DMS53 treated with DMSO at 0.1 percent for 48 hours (cell line): ENCODE data around the gene DRC1.
A peak's percentile ranks its signal among the peaks of the same experiment; 100 is the strongest.
"Not testable (repeated sequence)": the region's sequence is repeated elsewhere in the genome, so short reads cannot be mapped to it uniquely, and the experiment has no call there.

Experiments used
- DNase-seq: peaks from one replicate; lab custom pipeline; 2025; ENCODE audit not compliant: unreplicated experiment; lab: John Stamatoyannopoulos, UW

DRC1 gene

DNA sequence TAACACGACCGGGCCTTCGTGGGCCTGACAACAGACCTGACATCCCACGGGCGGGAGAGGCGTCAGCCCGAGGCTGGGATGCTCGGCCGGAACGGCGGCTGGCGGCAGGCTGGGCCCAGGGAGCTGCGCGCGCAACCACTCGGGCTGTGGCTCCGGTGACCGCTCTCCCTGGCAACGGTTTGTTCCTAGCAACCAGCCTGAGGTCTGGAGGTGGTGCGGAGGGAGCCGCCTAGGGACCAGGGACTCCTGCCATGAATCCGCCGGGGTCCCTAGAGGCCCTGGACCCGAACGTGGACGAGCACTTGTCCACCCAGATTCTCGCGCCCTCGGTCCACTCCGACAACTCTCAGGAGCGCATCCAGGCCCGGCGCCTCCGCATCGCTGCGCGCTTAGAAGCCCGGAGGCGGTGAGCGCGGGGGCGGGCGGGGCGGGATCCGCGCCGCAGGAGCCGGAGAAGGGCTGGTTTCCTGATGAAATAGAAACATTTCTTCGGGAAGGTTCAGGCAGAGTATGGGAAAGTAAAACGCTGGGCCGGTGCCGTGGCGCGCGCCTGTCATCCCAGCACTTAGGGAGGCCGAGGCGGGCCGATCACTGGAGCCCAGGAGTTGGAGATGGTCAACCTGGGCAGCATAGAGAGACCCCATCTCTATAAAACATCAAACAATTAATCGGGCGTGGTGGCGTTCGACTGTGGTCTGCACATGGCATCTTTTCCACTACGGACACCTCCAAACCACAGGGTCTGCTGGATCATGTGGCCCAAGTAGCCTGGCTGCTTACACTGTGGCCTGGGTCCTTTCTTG, at the start of gene DRC1:
DRC1 (plus strand) TSS at position 182 of the 803 bp plus-strand sequence; CDS start at position 252, 70 bp downstream.
- DNase-seq: peak; percentile 22

DNA sequence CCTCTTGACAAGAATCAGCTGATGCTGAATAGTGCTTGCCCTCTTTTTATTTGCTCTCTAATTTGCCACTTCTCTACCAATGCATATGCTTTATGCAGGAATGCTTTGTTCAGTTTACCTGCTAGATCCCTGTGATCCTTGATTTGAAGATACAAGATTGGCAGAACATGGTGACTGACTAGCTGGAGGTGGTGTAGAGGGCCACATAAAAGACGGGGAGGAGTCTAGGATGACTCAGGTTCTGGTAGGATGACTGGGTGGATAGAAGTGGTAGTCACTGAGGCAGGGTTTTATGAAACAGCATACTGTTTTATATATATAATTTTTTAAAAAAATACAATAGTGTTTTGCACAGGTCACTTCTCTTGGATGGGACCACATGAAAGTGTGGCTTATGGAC, 48.8 kb upstream of the DRC1 start:
- no peak for DNase-seq

DNA sequence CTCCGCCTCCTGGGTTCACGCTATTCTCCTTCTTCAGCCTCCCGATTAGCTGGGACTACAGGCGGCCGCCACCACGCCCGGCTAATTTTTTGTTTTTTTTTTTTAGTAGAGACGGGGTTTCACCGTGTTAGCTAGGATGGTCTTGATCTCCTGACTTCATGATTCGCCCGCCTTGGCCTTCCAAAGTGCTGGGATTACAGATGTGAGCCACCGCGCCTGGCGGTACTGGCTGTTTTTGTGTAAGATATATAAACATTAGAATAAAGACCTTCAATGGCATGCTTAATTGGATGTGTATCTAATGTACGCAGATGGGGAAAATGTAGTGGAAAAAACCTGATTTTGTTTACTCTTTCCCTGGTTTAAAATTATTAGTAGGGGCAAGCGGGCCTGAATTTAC, 47.3 kb upstream of the DRC1 start:
- not testable (repeated sequence) for DNase-seq

DNA sequence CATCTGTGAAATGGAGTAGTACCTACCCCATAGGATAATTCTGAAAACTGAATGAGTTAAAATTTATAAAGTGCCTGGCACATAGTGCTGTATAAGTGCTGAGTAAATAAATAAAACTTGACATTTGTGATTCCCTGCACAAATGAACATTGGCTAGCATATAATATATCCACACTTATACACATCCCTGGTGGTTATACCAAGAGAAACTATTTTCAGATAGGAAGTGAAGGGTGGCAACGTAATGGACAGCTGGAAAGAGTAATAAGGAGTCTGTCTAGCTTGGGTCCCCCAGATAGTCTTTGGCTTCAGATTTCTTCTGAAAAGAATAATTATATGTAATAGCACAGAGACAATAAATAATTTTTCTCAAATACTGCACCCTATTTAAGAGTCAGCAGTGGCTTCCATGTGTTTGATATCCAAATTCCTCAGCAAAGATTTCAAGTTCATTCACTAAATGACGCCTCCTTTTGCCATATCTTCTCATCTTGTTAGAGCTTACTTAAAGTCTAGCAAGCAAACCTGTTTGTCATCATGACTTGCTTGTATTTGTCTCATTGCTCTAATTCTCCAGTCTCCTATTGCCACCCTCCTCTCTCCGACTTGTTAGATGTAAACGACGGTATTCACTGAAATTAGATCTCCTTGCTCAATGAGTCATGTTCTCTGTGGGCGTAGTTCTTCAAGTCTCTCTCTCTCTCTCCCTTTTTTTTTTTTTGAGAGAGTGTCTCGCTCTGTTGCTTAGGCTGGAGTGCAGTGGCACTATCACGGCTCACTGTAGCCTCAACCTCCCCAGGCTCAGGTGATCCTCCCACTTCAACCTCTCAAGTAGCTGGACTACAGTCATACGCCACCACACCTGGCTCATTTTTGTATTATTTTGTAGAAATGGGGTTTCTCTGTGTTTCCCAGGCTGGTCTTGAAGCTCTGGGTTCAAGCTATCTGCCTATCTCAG, 46.4 kb upstream of the DRC1 start:
- peak; percentile 64 for DNase-seq

DNA sequence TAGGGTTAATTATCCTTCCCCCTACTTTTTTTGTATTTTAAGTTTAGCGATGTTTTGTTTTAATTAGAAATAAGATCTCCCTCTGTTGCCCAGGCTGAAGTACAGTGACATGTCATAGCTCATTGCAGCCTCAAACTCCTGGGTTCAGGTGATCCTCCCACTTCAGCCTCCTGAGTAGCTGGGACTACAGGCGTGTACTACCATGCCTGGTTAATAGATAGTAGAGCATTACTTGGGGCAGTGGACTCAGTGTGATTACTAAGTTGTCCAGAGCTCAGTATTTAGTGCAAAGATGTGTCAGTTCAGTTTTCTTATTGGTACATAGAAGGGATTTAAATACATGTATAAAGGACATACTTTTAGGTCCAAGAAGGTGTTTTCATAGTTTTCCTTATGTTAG, 45.6 kb upstream of the DRC1 start:
- DNase-seq: no peak

DNA sequence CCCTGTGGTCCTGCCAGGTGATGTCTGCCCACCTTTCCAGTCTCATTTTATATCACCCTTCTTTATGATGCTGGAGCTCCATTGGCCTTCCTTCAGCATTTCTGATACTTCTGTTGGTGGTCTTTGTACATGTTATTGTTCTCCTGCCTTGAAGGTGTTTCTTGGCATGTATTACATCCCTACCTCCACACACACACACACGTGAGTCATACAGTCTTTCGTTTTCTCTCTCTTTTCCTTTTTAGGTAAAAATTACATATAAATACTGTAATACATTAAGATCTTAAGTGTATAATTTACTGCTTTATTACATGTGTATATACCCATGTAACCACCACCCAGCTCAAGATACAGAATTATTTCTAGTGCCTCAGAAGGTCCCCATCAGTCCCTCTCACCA, 44.9 kb upstream of the DRC1 start:
- DNase-seq: no peak

DNA sequence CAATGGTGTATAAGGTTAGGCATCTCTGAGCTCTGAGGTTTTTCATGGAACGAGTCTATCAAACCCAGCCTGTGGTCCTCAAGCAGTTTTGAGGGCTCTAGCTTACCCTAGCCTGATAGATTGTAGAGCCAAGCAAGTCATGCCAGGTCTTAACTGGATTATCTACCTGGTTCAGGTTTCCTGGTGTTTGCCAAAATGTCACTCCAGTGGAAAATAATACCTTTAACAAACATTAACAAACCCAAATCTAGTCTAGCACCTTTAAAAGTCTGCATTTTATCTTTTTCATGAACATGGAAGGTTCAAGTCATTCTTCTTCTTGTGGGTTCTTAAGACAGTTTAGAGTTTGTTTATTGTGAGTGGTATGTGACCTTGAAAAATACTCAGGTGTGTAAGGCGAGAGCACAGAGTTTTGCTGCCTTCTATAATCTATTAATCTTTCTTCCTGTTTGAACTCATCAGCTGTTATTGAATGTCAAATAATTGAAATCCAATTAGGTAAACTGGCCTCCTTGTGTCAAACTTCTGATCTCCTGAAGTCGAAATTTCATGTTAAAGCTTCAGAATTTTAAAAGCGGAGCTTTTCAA, 41.7 kb upstream of the DRC1 start:
- no peak for DNase-seq

DNA sequence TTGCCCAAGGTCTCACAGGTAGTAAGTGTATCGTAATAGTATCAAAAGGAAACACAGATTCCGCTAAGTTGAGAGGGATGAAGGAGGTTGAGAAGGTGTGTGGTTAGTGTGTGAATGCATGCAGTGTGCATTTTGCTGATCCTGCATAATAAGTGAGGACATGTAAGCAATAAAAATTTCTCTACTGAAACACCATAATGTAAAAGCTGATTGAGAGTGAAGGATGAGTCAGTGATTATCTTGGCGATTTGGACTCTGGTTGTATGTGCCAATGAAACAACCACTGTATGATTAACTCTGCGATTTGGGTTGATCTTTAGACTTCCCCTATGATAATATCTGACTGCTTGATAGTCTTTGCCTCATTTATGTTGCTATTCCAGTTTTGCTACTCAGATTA, 38.4 kb upstream of the DRC1 start:
- DNase-seq: no peak

DNA sequence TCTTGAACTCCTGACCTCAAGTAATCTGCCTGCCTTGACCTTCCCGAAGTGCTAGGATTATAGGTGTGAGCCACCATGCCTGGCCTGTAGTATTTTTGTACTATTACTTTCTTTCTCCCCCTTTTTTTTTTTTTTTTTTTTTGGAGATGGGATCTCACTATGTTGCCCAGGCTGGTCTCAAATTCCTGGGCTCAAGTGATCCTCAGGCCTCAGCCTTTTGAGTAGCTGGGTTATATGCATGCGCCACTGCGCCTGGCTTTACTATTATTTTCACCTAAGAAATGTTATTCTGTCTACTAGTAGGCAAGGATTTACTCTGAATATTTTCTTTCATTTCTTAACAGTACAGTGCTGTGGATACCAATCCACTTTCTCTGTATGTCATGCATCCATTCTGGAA, 37.8 kb upstream of the DRC1 start:
- DNase-seq: no peak

DNA sequence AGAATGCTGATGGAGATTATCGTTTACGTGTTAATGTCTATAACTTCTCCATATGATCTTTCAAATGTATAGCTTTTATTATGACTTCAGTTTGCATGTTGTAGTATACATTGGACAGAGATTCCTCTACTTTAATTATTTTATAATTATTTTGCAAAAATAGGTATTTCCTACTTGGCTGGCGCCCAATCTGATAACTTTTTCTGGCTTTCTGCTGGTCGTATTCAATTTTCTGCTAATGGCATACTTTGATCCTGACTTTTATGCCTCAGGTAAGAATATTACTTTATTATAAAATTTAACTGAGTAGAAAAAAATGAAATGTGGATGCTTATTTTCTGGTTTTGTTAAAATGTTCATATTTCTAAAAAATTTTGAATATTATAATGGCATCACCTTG, 37.1 kb upstream of the DRC1 start:
- no peak for DNase-seq

DNA sequence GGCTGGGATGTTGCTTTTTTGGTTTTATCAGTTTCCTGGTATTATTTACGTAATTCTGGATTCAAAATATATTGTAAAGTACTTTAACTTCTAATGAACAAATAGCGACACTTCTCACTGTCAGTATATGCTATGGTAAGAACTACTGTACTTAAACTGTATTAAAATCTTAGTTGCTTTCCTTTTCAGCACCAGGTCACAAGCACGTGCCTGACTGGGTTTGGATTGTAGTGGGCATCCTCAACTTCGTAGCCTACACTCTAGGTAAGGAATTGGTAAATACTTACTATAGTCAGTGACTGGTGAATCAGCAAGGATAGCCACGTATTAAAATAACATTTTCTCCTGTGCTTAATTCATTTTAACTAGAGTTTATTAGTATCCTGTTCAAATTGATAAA, 34.8 kb upstream of the DRC1 start:
- no peak for DNase-seq

DNA sequence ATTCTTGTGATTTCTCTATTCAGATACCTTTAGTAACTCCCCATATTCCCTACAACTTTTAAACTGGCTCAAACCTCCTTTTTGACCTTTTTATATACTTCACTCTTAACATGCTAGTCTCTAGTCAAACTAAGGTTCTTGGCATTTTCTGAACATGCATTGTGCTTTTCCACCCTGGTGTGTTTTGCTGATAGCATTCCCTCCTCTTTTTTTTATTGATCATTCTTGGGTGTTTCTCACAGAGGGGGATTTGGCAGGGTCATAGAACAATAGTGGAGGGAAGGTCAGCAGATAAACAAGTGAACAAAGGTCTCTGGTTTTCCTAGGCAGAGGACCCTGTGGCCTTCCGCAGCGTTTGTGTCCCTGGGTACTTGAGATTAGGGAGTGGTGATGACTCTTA, 32.1 kb upstream of the DRC1 start:
- DNase-seq: not testable (repeated sequence)

DNA sequence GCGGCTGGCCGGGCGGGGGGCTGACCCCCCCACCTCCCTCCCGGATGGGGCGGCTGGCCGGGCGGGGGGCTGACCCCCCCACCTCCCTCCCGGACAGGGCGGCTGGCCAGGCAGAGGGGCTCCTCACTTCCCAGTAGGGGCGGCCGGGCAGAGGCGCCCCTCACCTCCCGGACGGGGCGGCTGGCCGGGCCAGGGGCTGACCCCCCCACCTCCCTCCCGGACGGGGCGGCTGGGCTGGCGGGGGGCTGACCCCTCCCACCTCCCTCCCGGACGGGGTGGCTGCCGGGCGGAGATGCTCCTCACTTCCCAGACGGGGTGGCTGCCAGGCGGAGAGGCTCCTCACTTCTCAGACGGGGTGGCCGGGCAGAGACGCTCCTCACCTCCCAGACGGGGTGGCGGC, 30.8 kb upstream of the DRC1 start:
- not testable (repeated sequence) for DNase-seq

DNA sequence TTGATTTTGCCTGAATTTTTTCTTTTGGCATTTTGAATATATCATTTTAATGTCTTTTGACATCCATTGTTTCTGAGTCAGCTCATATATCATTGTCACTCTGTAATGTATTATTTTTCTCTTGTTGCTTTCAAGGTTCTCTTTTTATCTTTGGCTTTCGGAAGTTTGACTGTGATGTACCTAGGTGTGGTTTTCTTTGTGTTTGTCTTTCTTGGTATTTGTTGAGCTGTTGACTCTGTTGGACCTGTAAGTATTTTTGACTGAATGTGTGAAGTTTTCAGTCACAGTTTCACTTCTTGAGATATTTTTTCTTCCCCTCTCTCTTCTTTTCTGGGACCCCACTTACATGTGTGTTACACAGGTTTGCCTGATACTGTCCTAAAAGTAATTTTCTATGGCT, 24.9 kb upstream of the DRC1 start:
- no peak for DNase-seq

DNA sequence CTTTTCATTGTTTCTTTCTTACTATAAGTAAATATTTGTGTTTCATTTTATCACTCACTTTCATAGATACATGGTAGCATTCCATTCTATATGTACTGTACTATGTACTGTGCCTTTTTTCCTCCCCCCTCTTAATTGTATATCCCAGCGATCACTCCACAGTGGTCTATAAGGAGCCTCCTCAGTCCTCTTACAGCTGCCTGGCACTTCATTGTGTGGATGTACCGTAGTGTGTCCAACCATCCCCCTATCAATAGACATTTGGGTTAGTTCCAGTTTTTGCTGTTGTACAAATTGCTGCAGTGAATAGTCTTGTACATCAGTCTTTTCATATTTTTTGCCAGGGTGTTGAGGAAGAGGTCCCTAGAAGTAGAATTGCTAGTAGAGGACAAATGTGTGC, 21.4 kb upstream of the DRC1 start:
- no peak for DNase-seq

DNA sequence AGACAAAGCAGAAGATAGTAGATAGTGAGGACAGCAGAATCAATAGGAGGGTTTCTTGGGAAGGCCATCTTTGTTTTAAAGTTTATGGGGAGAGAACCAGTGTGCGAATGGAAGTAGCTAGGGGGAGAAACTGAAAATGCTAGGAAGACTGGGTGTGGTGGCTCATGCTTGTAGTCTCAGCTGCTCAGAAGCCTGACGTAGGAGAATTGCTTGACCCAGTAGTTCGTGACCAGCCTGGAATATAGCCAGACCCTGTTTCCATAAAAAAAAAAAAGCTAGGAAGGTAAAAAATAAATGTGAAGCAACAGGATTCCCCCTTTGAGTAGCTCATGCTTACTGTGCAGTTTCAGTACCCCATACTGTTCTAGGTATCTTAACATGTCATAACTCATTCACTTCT, 19.2 kb upstream of the DRC1 start:
- DNase-seq: no peak

DNA sequence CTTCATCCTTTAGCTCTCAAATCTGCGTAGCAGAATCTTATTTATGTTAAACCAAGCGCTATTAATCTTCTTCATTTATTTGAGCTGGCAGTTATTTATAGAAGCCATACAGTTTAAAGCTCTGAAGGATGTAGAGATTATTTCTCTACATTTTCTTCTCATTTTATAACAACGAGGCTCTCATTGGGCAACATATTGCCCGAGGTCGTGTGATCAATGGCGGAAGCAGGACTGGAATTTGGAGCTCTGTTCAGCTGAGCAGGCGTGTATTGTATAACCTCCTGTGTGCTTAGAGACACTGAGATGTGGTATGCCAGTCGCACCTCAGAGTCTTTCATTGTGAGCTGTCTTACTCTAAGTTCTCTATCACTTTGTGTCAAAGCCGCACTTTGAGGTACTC, 17.5 kb upstream of the DRC1 start:
- DNase-seq: no peak

DNA sequence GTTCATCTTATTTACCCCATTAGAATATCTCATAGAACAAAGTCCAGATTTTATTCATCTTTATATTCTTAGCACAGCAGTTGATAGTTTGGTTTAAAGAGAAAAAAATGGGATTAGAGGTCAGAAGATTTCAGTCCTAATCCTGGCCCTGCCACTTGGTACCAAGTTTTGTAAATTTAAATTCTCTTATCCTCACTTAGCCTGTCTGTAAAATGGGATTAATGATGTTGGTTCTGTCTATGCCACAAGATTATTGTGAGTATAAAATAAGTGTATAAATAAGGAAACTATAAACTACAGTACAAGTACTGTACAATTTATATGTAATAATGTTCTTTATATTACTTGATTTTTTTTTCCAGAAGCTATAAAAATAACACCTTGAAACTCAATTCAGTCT, 17.1 kb upstream of the DRC1 start:
- DNase-seq: no peak

DNA sequence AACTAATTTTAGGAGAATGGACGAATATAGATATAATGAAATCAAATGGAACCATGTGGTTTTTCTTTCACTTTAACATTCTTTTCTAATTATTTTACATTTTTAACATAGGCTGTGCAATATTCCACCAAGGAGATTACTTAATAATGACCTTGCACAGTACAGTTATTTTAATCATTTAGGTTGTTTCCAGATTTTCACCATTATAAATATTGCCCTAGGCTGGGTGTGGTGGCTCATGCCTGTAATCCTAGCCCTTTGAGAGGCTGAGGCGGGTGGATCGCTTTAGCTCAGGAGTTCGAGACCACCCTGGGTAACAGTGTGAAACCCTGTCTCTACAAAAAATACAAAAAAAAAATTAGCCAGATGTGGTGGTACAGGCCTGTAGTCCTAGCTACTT, 14.5 kb upstream of the DRC1 start:
- DNase-seq: no peak

DNA sequence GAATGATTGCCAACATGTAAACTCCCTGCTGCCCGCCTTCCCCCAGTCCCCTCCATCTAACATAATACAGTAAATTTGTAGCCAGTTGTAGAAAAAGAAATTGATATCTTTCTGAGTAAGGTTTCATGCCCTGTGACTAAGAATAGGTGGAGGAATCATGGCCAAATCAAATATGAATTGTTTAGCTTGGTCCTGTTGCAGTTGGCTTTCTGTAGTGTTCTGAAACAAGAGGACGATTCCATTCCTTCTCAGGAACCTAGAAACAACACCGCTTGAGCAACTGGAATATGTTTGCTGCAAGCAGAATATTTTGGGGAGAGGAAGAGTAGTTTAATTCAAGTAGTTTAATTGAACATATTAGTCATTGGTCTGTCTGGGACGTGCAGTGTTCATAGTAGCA, 7.0 kb upstream of the DRC1 start:
- DNase-seq: no peak

DNA sequence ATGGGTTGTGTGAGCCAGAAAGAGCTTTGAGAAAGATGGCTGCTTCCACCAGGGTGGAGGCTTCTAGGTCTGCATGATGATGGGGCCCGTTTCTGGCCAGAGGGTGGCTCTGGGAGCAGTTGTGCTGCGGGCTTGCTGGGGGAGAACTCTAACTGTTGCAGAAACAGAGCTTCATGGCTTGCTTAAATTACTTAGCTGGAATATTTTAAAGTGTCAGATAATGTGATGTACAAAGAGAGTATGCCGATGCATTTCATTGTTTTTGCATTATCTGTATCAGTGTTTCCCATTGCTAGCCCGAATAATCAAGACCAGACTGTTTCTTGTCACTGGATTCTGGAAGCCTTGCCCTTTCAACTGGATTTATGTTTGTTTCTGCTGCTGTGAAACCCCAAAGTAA, 6.3 kb upstream of the DRC1 start:
- no peak for DNase-seq
